Ishikawa (cell line): ENCODE results near the gene CAVIN1.

ENCODE experiments used
- NFIC ChIP-seq: IDR thresholded peaks from 2 replicates; pipeline ENCODE4 v1.6.1; 2012
- YY1 ChIP-seq: IDR thresholded peaks from 2 replicates; pipeline ENCODE4 v1.6.1; 2012; ENCODE audit warnings: low read depth

DNA sequence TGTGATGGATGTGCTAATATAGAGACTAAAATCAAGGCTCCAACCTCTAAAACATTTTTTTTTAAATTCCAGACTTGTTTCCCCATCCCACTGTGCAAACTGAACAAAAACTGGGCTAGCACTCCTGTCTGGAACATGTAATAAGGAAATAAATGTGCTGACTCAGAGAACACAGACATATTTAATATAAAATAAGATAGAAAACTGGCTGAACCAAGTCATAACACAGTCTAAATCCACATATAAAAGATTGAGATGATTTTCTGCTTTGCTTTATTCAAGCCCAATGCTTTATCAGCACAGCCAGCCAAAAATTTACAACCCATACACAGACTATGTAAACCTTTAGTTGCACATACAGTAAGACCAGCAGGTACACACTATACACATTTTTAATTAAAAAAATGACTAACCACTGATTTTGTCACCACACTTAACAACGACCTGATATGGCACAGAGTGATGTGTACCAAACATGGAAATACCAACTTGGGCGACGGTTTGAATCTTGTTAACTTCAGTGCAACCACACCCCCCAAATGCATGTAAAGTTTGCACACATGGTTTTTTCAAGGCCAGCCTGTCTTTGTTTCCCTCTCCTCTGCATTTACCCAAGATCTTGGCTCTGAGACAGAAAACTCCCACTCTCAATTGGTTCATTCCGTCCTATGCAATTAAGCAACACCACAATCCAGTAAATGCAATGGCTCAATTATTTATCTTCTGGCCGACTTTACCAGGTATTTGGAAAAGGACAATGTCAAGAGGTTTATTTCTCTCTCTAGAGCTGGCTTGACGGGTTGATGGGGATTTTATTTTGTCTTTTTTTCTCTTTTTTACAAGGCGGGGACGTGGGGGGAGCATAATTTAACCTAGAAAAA lies 36.0 kb downstream of the CAVIN1 start:
- no peak for TF ChIP-seq YY1
- no peak for TF ChIP-seq NFIC
